OCI-LY7 (cell line): ENCODE measurements around the gene C16orf96.

Experiments
- EZH2phosphoT487 ChIP-seq: fragments of 200-600 bp; sonication (generic); IDR thresholded peaks from 2 replicates; pipeline ENCODE4 v1.6.1; 2018; ENCODE audit warnings: low read depth, borderline replicate concordance, mild to moderate bottlenecking, mixed run types, antibody characterized with exemption, low read length, moderate library complexity, mixed read lengths
- TF ChIP-seq, protein P1 (sequence below): fragments of 200-600 bp; sonication (generic); conservative IDR thresholded peaks from 2 replicates; pipeline ENCODE4 v1.5.1; 2014; ENCODE audit warnings: mild to moderate bottlenecking, antibody characterized with exemption, low read length, moderate library complexity, mixed read lengths

DNA sequence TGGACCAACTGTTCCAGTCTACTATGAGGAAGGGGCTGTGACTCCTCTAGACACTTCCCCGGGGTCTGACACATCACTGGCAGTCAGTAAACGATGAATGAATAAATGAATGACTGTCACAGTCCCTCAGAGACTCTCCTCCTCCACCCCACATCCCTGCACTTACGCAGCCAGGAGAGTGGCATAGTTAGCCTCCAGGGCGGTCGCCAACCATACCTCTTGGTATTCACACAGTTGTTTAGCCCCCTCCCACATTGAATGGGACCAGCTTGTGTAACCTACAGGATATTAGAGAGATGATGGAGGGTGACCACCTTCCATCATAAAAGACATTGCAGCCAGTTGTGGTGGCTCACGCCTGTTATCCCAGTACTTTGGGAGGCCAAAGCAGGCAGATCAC, 32.8 kb downstream of the C16orf96 start:
- TF ChIP-seq, protein P1, sequence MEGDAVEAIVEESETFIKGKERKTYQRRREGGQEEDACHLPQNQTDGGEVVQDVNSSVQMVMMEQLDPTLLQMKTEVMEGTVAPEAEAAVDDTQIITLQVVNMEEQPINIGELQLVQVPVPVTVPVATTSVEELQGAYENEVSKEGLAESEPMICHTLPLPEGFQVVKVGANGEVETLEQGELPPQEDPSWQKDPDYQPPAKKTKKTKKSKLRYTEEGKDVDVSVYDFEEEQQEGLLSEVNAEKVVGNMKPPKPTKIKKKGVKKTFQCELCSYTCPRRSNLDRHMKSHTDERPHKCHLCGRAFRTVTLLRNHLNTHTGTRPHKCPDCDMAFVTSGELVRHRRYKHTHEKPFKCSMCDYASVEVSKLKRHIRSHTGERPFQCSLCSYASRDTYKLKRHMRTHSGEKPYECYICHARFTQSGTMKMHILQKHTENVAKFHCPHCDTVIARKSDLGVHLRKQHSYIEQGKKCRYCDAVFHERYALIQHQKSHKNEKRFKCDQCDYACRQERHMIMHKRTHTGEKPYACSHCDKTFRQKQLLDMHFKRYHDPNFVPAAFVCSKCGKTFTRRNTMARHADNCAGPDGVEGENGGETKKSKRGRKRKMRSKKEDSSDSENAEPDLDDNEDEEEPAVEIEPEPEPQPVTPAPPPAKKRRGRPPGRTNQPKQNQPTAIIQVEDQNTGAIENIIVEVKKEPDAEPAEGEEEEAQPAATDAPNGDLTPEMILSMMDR = no peak
- TF ChIP-seq EZH2phosphoT487 = no peak
